ENCODE measurements around the gene CD248. TPM values are rescaled to one million over a fixed set of nuclear protein-coding genes. Genes with fewer than 3 reads are reported as not detected.
"Not testable (repeated sequence)": the region's sequence is repeated elsewhere in the genome, so short reads cannot be mapped to it uniquely, and the experiment has no call there.

Gene CD248
- total RNA-seq, 1 experiment from 2014 or later: not detected

GRCh38 chr11:66329165-66329673 lies 12.4 kb upstream of the CD248 start:
- peak; percentile 21 for DNase-seq (ENCODE audit: low read depth)

GRCh38 chr11:66328302-66329144 lies 11.7 kb upstream of the CD248 start:
- peak; percentile 79 for DNase-seq (ENCODE audit: low read depth)

DNA sequence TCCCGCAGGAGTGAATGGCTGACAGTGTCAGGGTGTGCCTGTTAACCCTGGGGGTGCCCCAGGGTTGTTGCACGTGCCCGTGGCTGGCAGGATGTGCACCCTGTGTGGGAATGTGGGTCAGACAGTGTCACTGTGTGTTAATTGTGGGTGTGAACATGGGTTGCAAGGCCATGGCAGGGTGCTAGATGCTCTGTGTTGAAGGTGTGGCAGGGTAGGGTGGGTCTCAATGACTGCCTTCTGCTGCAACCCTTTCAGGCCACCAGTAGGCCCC lies 11.1 kb upstream of the CD248 start:
- DNase-seq (ENCODE audit: low read depth): peak; percentile 40

DNA sequence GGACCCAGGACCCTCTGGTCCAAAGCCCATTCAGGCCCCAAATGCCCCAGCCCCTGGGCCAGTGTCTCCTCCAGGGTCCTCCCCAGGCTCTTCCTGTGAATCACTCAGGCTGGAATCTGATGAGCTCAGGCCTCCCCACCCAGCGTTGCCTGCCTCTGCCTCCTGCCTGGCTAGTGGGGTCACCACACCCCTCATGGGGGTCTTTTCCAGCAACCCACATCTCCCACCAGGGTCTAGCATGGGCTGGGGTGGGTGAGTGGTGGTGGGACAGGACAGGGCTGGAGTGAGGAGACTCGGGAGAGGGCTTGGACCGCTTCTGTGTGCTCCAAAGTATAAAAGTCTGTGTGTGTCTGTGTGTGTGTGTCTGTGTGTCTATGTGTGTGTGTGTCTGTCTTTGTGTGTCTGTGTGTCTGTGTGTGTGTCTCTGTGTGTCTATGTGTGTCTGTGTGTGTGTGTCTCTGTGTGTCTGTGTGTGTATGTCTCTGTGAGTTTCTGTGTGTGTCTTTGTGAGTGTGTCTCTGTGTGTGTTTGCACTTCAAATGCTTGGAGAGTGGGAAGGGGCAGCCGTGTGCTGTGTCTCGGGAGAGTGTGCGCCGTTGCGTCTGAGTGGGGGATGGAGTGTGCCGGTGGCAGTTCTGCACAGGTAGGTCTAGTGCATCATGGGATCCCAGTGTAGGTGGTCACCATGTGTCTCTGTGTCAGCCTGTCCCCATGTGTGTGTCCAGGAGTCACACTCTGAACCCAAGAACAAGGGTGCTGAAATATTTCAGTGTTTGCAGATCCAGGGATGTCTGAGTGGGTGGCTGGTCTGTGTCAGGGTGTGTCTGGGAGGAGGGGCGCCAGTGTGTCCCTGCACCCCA lies 10.6 kb upstream of the CD248 start:
- peak; percentile 60 for DNase-seq (ENCODE audit: low read depth)

GRCh38 chr11:66326261-66327111 lies 9.6 kb upstream of the CD248 start:
- peak; percentile 58 for DNase-seq (ENCODE audit: low read depth)

- peak; percentile 32 for DNase-seq (ENCODE audit: low read depth)
These were observed 8.4 kb upstream of the CD248 start for GRCh38 chr11:66325263-66325671.

DNA sequence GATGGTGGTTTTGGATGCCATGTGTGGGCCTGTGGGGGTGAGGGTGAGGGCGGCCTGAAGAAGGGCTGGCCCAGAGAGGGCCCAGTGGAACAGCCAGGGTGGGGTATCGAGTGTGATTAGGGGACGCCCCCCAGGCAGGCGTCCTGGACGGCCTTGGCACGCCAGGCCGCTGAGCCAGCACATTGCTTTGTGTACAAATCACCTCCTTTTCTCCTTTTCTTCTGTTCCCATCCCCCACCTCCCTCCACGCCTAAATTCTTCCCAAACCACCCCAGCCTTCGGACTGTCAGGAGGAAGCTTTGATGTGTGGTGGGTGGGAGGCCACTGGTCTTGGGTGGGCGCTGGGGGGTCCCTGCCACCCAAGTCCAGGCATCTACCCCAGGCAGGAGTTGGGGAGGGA lies 7.8 kb upstream of the CD248 start:
- peak; percentile 67 for DNase-seq (ENCODE audit: low read depth)

- DNase-seq (ENCODE audit: low read depth): no peak
These were observed 6.8 kb upstream of the CD248 start for GRCh38 chr11:66323684-66324083.

GRCh38 chr11:66322732-66323427 lies 6.0 kb upstream of the CD248 start:
- no peak for DNase-seq (ENCODE audit: low read depth)

DNA sequence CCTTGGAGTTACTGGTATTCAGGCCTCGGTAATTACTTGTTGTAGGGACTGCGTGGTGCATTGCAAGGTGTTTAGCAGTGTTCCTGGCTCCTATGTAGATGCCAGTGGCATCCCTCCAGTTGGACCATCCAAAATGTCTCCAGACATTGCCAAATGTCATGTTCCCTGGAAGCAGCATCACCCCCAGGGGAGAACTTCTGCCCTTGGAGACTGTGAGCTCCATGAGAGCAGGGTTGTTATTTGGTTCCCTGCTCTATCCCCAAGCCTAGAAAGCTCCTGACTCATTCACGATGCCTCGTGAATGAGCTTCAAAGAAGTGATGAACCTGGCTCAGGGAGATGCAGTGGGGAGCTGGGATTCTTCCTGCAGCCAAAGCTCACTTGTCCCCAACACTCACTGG lies 4.8 kb upstream of the CD248 start:
- DNase-seq (ENCODE audit: low read depth): no peak

DNA sequence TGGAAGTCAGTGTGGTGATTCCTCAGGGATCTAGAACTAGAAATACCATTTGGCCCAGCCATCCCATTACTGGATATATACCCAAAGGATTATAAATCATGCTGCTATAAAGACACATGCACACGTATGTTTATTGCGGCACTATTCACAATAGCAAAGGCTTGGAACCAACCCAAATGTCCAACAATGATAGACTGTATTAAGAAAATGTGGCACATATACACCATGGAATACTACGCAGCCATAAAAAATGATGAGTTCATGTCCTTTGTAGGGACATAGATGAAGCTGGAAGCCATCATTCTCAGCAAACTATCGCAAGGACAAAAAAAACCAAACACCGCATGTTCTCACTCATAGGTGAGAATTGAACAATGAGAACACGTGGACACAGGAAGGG lies 3.9 kb upstream of the CD248 start:
- DNase-seq (ENCODE audit: low read depth): not testable (repeated sequence)

DNA sequence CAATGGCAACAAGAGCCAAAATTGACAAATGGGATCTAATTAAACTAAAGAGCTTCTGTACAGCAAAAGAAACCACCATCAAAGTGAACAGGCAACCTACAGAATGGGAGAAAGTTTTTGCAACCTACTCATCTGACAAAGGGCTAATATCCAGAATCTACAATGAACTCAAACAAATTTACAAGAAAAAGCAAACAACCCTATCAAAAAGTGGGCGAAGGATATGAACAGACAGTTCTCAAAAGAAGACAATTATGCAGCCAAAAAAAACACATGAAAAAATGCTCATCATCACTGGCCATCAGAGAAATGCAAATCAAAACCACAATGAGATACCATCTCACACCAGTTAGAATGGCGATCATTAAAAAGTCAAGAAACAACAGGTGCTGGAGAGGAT lies 3.4 kb upstream of the CD248 start:
- not testable (repeated sequence) for DNase-seq (ENCODE audit: low read depth)

DNA sequence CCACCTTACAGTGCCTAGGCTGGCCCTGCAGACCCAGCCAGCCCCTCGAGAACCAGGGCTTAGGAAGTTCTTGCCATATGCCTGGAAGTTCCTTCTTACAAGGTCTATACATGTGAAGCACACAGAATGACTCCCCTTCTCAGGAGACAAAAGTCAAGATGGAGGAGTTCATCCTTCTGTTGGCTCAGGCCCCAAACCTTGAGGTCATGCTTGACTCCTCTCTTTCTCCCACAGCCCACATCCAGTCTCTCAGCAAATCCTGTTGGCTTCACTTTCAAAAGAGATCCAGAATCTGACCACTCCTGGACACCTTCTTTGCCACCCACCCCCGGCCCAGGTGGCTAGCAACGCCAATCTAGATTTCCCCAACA lies 1.7 kb upstream of the CD248 start:
- peak; percentile 55 for DNase-seq (ENCODE audit: low read depth)

GRCh38 chr11:66317723-66318599 lies 1.1 kb upstream of the CD248 start:
- peak; percentile 80 for DNase-seq (ENCODE audit: low read depth)

DNA sequence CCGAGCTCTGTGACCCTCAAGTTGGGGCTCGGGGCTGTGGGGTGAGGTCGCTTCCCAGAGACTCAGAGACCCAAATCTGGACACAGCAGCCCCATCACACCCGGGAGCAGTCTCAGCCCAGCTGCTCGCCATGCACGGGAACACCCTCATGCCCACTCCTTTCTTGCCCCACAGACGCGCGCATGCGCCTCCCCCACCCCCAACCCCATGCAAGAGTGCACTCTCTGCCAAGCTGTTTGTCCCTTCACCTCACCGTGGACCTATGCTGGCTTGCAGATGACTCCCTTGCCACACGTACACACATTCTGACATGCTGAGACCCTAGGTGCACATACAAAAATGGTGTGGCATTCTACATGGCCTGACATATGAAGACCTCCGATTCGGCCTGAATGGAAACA lies 478 bp upstream of the CD248 start:
- no peak for DNase-seq (ENCODE audit: low read depth)

DNA sequence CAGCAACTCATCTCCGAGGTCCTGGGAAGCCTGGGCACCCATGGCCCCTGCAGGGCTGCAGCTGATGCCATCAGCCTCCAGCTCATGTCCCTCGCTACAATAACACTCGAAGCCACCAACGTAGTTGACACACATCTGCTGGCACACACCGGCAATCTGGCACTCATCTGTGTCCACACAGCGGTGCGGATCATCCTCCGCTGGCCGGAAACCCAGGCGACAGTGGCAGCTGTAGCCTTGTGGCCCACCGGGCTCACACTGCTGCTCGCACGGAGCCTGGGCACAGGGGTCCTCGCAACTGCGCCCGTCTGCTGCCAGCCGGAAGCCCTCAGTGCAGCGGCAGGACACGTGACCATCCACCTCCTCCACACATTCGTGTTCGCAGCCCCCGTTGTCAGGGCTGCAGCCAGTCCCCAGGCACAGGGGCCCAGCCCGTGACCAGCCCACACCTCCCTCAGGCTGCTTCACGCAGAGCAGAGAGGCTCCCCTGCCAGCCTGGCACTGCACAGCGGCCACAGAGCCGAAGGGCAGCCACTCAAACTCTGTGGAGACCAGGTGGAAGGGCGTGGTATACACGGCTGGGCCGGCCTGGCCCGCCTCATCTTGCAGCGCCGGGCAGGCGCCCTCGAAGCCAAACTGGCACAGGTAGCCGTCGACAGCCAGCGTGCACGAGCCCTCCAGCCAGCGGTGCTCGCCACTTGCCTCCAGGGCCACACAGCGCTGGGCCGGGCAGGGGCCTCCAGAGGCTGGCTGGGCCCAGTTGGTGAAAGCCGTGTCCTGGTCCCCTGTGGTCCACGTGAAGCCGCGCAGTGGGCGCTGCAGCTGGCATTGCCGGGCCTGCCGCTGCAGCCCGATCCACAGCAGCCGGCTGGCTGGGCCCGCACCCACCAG lies 678 bp downstream of the CD248 start:
- DNase-seq (ENCODE audit: low read depth): no peak

DNA sequence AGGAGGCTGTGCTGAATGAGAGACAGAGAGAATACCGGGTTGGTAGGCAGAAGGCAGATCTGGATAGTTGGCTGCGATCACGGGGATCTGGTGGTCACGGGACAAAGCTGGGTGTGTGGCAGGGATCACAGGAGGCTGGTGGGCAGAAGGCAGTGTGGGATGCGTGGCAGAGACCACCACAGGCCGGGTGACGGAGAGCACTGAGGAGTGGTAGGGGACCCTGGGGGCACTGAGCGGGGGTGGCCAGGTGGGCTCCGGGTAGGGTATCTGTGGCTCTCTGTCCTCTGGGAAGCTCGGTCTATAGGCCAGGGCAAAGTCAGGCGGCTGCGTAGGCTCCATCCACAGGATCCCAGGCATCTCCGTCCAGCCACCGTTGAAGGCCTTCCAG lies 1.4 kb downstream of the CD248 start:
- DNase-seq (ENCODE audit: low read depth): no peak

GRCh38 chr11:66314561-66315497 lies 2.0 kb downstream of the CD248 start:
- no peak for DNase-seq (ENCODE audit: low read depth)

Data from RPMI7951 (cell line).